Measurements from ENCODE around the gene LCP2.

GRCh38 chr5:170206958-170207357 lies 90.6 kb downstream of the LCP2 start:
- TF ChIP-seq POLR2A (IDR thresholded peaks at IDR 0.05) (no peak), EP300 (IDR thresholded peaks at IDR 0.05) (no peak)

All from tibial nerve (tissue), 3 donors.